ACC112 (cell line): ENCODE results near the gene RIMOC1.
"Not testable (repeated sequence)": the region's sequence is repeated elsewhere in the genome, so short reads cannot be mapped to it uniquely, and the experiment has no call there.

Source experiments
- H2AFZ ChIP-seq: fragments of 200-600 bp; sonication (generic); one replicate; pipeline ENCODE4 v1.6.0; 2017; ENCODE audit warnings: antibody characterized with exemption, low read length; ENCODE audit not compliant: unreplicated experiment
- H3K27ac ChIP-seq: fragments of 200-600 bp; sonication (generic); 2 replicates; pipeline ENCODE4 v1.5.1; 2014; ENCODE audit warnings: low read depth, mild to moderate bottlenecking, antibody characterized with exemption, low read length, moderate library complexity
- H3K27me3 ChIP-seq: fragments of 200-600 bp; sonication (generic); 2 replicates; pipeline ENCODE4 v1.6.1; 2014; ENCODE audit warnings: mild to moderate bottlenecking, antibody characterized with exemption, low read length, moderate library complexity, mixed read lengths; ENCODE audit not compliant: insufficient read depth
- H3K36me3 ChIP-seq: fragments of 200-600 bp; sonication (generic); 2 replicates; pipeline ENCODE4 v1.6.1; 2016; ENCODE audit warnings: mild to moderate bottlenecking, antibody characterized with exemption, low read length, moderate library complexity, mixed read lengths; ENCODE audit not compliant: insufficient read depth
- H3K4me1 ChIP-seq: fragments of 200-600 bp; sonication (generic); one replicate; pipeline ENCODE4 v1.6.1; 2016; ENCODE audit warnings: low read length, mixed read lengths; ENCODE audit not compliant: insufficient read depth, unreplicated experiment, control insufficient read depth
- H3K4me3 ChIP-seq: fragments of 200-600 bp; sonication (generic); 2 replicates; pipeline ENCODE4 v1.5.1; 2014; ENCODE audit warnings: mild to moderate bottlenecking, low read depth, low read length
- H3K79me2 ChIP-seq: fragments of 200-600 bp; sonication (generic); one replicate; pipeline ENCODE4 v1.6.0; 2016; ENCODE audit warnings: low read length; ENCODE audit not compliant: control insufficient read depth, unreplicated experiment, insufficient read depth

The RIMOC1 gene

DNA sequence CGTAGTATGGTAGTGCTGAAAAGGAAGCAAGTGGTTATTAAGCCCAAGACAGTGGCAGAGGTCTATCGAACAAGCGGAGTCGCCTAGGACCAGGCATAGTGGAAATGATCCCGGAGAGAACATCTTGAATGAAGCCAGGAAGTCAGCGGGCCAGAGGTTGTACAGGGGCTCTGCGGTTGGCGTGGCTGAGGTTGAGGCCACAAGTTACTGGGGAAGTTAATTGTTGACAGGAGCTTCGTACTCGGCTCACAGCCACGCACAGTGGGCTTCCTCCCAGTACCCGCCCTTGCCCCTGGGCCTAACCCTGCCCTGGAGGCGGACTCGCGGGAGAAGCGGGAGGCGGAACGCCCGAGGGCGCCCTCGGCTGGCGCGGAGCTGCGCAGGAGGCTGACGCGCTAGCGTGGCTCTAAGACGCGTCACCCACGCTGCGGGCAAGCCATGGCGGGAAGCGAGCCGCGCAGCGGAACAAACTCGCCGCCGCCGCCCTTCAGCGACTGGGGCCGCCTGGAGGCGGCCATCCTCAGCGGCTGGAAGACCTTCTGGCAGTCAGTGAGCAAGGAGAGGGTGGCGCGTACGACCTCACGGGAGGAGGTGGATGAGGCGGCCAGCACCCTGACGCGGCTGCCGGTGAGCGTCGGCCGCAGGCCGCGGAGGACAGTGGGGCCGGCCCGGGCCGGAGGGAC, 20.9 kb downstream of the RIMOC1 start, which contains the start of gene FBXO4:
TSS of gene FBXO4 (plus strand) at position 410 of the 683 bp plus-strand sequence. CDS start at position 439, 29 bp downstream.
- Histone ChIP-seq H3K27me3 (no peaks in the 10 kb centered on the region), H3K27ac (peak within 1 kb of the TSS; percentile 78), H2AFZ (peak within 1 kb of the TSS; percentile 98), H3K79me2 (peaks cover 2% of the 10 kb centered on the region), H3K4me1 (peaks cover 15% of the 10 kb centered on the region), H3K36me3 (peaks cover 11% of the 10 kb centered on the region; the same call in 1 of the 2 replicates), H3K4me3 (peak within 1 kb of the TSS; percentile 91)

DNA sequence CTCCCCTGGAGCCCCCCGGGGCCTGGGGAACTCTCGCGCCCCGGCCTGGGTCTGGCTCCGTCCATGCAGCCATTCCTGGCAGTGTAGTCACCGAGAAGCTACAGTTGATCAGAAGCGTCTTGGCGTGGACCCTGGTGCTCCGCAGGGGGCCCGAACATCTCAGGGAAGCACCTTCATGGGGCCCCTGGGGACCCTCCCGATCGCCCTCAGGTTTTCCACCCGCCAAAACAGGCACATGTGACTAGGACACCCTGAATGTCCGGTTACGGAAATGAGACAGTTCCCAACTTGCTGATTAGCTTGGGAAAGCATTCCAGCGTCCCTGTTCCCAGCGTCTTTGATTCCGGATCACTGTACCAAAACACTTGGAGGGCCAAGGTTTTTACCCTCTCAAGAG, 21.4 kb downstream of the RIMOC1 start:
- peaks cover 6% of the 10 kb centered on the region; the same call in 1 of the 2 replicates for H3K36me3 ChIP-seq
- H3K4me1 ChIP-seq: peaks cover 15% of the 10 kb centered on the region
- peaks cover 2% of the 10 kb centered on the region for H3K79me2 ChIP-seq
- peak overlapping the region; percentile 78 for H3K27ac ChIP-seq
- H2AFZ ChIP-seq: peak overlapping the region; percentile 95
- peak overlapping the region; percentile 91 for H3K4me3 ChIP-seq
- no peaks in the 10 kb centered on the region for H3K27me3 ChIP-seq

DNA sequence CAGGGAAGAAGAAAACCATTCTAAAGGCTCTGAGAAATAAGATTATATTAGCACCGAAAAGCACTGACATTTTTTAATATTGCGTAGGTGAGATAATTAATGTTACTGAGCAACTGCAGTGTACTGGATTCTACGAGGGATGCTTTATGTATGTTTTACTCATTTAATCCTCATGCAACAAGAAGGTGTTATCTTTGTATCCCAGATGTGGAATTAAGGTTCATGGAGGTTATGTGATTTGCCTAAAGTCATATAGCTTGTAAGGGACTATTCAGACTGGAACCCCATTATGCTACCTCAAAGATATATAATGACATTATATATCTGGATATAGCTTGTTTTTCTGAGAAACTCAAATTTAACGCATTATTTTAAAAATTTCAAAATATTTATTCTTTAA, 23.5 kb downstream of the RIMOC1 start:
- no peaks in the 10 kb centered on the region for H3K27me3 ChIP-seq
- no peak overlapping the region for H2AFZ ChIP-seq

DNA sequence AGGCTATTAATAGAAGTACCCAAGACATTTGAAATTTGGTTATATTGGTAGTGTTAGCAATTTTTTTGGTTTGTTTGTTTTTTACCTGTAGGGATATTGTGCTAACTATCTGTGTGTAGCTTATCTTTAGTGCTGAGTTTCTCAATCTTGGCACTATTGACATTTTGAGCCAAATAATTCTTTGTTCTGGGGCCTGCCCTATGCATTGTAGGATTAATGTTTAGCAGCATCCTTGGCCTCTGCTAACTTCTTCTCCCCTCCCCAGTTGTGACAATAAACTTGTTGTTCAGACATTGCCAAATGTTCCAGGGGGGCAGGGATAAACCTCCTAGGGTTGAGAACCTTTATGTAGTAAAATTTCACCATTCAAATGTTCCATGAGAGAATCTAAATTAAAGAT, 24.9 kb downstream of the RIMOC1 start:
- no peak overlapping the region for H3K4me3 ChIP-seq
- H3K27me3 ChIP-seq: no peaks in the 10 kb centered on the region
- H3K4me1 ChIP-seq: peaks cover 7% of the 10 kb centered on the region
- H3K36me3 ChIP-seq: peaks cover 8% of the 10 kb centered on the region; the same call in 1 of the 2 replicates
- no peak overlapping the region for H2AFZ ChIP-seq
- H3K79me2 ChIP-seq: peaks cover 2% of the 10 kb centered on the region
- no peak overlapping the region for H3K27ac ChIP-seq

More for the DNA sequence above, 23.5 kb downstream of the RIMOC1 start:
- H3K36me3 ChIP-seq: peaks cover 4% of the 10 kb centered on the region; the same call in 1 of the 2 replicates
- no peak overlapping the region for H3K27ac ChIP-seq
- peaks cover 10% of the 10 kb centered on the region for H3K4me1 ChIP-seq
- H3K4me3 ChIP-seq: no peak overlapping the region
- peaks cover 2% of the 10 kb centered on the region for H3K79me2 ChIP-seq

DNA sequence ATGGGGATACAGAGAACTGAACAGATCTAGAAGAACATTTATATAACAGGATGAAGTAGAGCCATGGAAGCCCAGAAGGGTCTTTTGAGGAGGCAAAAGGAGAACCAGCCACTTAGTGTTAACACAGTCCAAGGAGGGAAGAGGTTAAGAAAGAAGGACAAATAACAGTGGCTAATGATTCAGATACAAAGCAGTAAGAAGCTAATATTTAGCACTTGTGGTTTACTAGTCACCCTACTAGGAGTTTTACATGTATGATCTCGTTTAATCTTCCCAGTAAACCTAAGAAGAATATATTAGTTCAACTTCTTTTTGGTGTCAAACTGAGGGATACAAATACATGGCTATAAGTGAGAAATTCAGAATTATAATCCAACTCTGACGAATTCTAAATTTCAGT, 28.6 kb downstream of the RIMOC1 start:
- Histone ChIP-seq H3K27me3 (no peaks in the 10 kb centered on the region), H2AFZ (no peak overlapping the region), H3K36me3 (peaks cover 11% of the 10 kb centered on the region; the same call in 1 of the 2 replicates), H3K4me1 (no peaks in the 10 kb centered on the region), H3K27ac (no peak overlapping the region), H3K4me3 (no peak overlapping the region), H3K79me2 (no peaks in the 10 kb centered on the region)

DNA sequence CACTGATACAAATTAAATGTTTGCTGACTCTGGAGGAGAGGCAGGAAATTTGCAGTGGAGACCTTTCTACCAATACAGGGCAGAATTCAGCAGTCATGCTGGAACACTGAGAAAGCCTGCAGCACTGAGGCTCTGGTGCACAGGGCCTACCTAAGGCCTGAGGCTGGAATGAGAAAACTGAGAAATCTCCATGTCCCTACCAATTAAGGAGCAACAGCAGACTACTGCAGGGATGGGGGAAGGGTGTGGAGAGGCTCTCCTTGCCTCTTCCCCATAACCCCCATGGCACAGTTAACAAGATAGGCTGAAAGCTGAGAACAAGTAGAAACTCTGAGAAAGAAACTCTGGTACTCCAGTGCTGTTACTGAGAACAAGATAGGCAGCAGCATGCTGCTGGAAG, 31.4 kb downstream of the RIMOC1 start:
- H3K4me1 ChIP-seq: no peaks in the 10 kb centered on the region
- no peak overlapping the region for H3K27ac ChIP-seq
- H3K4me3 ChIP-seq: no peak overlapping the region
- H3K79me2 ChIP-seq: no peaks in the 10 kb centered on the region
- H3K36me3 ChIP-seq: peaks cover 6% of the 10 kb centered on the region; the same call in 1 of the 2 replicates
- no peaks in the 10 kb centered on the region for H3K27me3 ChIP-seq
- no peak overlapping the region for H2AFZ ChIP-seq

DNA sequence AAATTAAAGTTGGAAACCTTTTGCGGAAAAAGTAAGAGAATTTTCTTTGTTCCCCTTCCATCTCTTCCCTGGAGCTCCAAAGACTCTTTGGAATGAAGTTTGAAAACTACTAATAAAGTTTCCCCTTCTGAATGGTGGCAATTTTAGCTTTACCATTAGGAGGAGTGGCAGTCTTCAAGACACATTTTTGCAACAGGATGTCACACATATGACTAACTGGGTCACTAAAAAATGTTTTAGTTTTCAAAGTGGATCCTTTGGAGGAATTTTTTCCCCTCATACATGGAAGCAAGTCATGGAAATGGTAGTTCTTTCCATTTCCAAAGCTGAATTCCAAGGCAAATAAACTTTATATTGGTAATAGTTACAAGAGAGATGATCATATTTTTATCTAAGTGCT, 36.5 kb downstream of the RIMOC1 start:
- Histone ChIP-seq H2AFZ (no peak overlapping the region), H3K4me1 (no peaks in the 10 kb centered on the region), H3K4me3 (no peak overlapping the region), H3K27ac (no peak overlapping the region), H3K27me3 (no peaks in the 10 kb centered on the region), H3K79me2 (no peaks in the 10 kb centered on the region), H3K36me3 (no peaks in the 10 kb centered on the region)

DNA sequence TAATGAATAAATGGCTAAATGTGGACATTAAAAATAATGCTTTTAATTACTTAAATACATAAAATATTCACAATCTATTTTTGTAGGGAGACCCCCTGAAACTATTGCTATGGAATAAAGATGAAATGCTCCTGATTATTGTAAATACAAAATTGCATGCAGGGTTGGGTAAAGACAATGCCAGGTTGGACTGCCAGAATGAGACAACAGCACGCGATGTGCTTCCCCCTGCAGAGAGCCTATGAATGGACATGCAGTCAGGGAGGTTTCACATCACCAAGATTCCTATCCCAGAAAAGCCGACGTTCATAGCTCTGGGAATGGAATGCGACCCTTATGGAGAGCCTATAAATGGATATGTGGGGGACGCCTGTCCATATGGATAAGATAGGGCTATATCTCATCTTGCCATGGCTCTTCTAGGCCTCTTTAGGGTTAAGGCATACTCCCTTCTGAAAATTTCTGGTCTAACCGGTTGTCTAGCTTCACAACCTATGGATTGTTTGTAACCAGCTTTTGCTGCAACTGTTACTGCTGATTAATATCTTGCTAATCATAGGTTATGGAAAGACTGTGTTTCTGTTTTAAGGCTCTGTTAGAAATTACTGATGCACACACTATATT, 41.3 kb downstream of the RIMOC1 start:
- not testable (repeated sequence) for H3K36me3 ChIP-seq, H3K27me3 ChIP-seq, H2AFZ ChIP-seq, H3K4me3 ChIP-seq, H3K27ac ChIP-seq, H3K4me1 ChIP-seq, H3K79me2 ChIP-seq

DNA sequence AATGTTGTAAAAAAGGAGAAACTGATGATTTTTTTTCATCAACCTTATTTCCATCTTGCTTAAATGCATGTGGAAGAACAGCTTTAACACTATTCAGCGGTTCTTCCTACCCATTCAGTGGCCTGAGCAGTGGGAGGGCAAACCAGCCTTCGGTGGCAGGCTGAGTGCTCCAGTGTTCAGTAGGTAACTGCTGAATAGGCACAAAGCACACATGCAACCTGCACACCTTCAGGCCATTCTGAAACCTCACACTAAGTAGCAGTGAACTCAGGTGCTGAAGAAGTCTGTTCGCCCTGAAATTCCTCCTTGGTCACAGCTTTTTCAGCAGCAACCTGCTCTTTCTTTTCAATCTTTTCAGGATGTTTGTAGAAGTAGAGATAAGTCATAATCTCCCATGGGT, 47.1 kb downstream of the RIMOC1 start:
- Histone ChIP-seq H3K4me1 (no peaks in the 10 kb centered on the region), H2AFZ (no peak overlapping the region), H3K27ac (no peak overlapping the region), H3K4me3 (no peak overlapping the region), H3K27me3 (no peaks in the 10 kb centered on the region), H3K36me3 (no peaks in the 10 kb centered on the region), H3K79me2 (no peaks in the 10 kb centered on the region)
